GM12873 (cell line): ENCODE measurements around the gene AOC3.

Experiments used
- TF ChIP-seq, protein P1 (sequence below): IDR thresholded peaks from 2 replicates; pipeline ENCODE4 v1.5.1; 2012; ENCODE audit warnings: low read depth, mild to moderate bottlenecking, moderate library complexity, low read length, control low read depth; ENCODE audit not compliant: insufficient read depth; ENCODE audit errors: missing control alignments

AOC3 gene, protein sequence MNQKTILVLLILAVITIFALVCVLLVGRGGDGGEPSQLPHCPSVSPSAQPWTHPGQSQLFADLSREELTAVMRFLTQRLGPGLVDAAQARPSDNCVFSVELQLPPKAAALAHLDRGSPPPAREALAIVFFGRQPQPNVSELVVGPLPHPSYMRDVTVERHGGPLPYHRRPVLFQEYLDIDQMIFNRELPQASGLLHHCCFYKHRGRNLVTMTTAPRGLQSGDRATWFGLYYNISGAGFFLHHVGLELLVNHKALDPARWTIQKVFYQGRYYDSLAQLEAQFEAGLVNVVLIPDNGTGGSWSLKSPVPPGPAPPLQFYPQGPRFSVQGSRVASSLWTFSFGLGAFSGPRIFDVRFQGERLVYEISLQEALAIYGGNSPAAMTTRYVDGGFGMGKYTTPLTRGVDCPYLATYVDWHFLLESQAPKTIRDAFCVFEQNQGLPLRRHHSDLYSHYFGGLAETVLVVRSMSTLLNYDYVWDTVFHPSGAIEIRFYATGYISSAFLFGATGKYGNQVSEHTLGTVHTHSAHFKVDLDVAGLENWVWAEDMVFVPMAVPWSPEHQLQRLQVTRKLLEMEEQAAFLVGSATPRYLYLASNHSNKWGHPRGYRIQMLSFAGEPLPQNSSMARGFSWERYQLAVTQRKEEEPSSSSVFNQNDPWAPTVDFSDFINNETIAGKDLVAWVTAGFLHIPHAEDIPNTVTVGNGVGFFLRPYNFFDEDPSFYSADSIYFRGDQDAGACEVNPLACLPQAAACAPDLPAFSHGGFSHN

DNA sequence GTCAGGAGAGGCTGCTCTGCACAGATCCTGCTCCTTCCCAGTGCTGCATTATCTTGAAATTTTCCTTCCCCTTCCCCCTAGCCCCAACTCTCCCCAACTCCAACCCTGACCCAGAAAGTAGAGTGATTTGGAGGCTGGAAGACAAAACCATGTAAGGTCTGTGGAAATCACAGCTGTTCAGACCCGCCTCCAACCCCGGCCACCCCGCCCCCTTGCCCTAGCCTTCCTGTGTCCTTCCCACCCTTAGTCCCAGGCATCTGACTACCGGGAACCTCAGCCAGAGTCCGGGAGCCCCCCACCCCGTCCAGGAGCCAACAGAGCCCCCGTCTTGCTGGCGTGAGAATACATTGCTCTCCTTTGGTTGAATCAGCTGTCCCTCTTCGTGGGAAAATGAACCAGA, at the start of gene AOC3:
Gene AOC3 (plus strand): TSS at position 246 of the 400 bp plus-strand sequence. CDS start 145 bp downstream, at position 391.
- TF ChIP-seq, protein P1, sequence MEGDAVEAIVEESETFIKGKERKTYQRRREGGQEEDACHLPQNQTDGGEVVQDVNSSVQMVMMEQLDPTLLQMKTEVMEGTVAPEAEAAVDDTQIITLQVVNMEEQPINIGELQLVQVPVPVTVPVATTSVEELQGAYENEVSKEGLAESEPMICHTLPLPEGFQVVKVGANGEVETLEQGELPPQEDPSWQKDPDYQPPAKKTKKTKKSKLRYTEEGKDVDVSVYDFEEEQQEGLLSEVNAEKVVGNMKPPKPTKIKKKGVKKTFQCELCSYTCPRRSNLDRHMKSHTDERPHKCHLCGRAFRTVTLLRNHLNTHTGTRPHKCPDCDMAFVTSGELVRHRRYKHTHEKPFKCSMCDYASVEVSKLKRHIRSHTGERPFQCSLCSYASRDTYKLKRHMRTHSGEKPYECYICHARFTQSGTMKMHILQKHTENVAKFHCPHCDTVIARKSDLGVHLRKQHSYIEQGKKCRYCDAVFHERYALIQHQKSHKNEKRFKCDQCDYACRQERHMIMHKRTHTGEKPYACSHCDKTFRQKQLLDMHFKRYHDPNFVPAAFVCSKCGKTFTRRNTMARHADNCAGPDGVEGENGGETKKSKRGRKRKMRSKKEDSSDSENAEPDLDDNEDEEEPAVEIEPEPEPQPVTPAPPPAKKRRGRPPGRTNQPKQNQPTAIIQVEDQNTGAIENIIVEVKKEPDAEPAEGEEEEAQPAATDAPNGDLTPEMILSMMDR: no peak

DNA sequence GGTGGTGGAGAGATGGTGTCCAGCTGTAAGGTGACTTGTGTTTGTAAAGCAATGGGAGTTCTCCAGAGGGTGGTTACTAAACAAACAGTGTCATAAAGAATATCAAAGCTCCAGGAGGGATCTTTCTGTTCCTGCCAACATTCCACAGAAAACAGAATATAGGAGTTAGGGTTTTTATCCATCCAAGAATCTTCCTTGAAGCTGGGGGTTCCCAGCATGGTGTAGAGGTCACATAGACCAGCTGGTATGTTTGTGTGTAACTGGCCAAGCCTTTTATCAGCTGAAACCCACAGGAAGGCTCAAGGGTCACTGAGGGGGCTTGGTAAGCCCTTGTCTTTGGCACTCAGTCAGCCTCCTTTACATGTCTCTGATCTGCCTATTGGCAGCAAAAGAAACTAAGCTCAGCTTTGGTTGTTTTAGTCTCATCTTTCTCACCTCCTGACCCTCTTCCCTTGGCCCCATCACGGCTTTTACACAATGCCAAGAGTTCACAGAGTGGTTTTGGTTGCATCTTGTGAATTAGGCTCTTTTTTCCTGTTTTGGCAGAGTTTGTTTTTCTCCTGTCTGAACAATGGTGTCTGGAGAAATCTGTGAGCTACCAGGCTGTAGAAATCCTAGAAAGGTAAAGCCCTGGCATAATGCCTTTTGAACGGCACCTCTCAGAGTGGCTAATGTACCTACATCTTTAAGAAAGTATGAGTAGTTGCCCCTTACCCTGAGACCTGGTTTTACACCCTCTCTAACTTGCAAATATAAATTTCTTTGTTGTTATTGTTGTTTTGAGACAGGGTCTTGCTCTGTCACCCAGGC, 47.7 kb upstream of the AOC3 start:
- TF ChIP-seq, protein P1: no peak

DNA sequence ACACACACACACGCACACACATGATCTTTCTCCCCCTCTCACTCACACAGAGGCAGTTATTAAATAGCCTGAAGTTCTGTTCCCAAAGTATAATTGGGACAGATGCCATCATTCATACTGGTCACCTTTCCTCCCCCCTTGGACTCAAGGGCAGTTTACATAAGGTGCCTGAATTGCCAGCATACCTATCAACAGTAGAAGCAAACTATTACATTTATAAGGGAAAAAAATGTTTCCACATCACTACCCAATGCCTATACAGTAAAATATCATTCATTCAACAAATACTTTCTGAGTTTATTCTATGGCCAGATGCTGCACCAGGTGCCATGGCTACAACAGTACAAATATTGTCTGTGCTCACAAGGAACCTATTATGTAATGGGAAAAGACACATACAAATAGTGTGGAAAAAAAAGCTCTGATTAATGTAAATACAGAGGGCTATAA, 46.1 kb upstream of the AOC3 start:
- TF ChIP-seq, protein P1: no peak

DNA sequence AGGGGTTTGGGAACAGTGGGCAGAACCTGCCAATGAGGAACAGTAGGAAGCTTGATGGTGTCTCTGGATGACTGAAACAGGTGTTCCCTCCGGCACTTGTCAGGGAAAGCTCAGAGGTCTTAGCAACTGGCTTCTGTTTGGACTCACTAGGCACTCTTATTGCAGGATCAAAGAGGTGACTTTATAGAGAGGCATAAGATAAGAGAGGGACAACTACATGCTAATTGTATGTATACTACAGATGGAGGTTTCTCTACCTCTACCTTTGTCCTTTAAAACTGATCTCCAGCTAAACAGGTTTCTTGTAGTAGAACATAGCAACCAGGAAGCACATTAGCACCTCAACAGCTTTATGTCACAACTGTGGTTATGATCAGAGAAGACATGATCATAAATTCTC, 44.8 kb upstream of the AOC3 start:
- TF ChIP-seq, protein P1: no peak

DNA sequence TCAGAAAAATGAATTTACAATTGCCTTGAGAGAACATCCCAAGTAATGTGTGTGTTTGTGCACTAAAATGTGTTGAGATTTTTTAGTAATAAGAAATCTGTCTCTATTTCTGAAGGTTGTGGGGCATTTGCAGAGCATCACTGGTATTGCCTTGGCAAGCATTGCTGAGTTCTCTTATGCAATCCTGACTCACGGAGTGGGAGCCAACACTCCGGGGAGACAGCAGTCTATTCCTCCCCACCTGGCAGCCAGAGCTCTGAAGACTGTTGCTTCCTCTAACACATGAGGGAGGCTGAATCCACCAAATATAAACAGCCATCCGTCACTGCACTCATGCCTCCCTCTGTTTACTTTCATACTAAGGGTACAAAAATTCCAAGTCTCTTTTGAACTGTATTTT, 41.7 kb upstream of the AOC3 start:
- TF ChIP-seq, protein P1: no peak

DNA sequence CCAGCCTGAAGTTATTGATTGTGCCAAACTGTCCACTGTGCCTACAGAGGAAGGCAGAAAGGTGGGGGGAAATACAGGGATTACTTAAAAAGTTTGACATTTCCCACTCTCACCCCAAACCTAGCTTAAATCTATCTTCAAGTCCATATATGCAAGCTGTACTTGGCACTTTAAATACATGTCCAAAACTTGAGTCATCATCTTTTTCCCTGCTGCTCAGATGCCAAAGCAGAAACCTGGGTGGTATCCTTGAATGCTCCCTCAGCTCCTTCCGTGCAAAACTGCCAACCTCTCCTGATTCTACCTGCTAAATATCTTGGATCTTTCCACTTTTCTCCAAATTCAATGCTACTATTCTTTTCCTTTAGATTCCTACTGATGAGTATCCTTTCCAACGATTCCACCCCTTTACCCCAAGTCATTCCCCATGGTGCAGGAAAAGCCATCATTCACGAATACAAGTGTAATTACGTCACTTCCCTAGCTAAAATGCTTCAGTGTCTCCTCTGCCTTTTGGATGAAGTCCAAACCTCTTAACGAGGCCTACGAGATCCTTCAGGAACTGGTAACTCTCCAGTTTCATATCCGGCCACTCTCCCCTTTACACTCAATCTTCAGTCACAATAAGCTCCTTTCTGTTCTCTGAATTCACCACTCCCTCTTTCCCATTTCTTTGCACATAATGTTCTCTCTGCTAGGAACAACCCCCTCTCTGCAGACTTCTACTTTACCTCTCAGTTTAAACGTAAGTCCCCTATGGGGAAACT, 36.2 kb upstream of the AOC3 start:
- TF ChIP-seq, protein P1: no peak
